ENCODE data around the gene PTPN6. TPM values are rescaled to one million over a fixed set of nuclear protein-coding genes. Genes with fewer than 3 reads are reported as not detected.
A peak's percentile ranks its signal among the peaks of the same experiment; 100 is the strongest.

The PTPN6 gene
- total RNA-seq, 1 donor from 2014 or later: 341 TPM

- intact Hi-C loops (cut with micrococcal nuclease): loop anchor here (1.0 to 2.0 kb wide), 3 partner anchors 8 to 43 kb away; partner anchors contain the start of gene SPSB2
- peaks cover 28% of the 10 kb centered on the region for H3K36me3 Mint-ChIP-seq (ENCODE audit: low read depth)
- no peak for DNase-seq (ENCODE audit: low spot score)
- peak overlapping the region; percentile 88 for H3K27ac Mint-ChIP-seq
- H3K27me3 Mint-ChIP-seq (ENCODE audit: insufficient read depth): no peaks in the 10 kb centered on the region
- peak overlapping the region; percentile 96 for H3K4me3 Mint-ChIP-seq
- no peaks in the 10 kb centered on the region for H3K9me3 Mint-ChIP-seq
- peaks cover 60% of the 10 kb centered on the region for H3K4me1 Mint-ChIP-seq (ENCODE audit: low read depth)
These were observed 35.3 kb upstream of the PTPN6 start for GRCh38 chr12:6915789-6916285.

GRCh38 chr12:6916426-6917200 lies 34.5 kb upstream of the PTPN6 start:
- intact Hi-C loops (cut with micrococcal nuclease): no loop called here
- H3K4me1 Mint-ChIP-seq (ENCODE audit: low read depth): peaks cover 60% of the 10 kb centered on the region
- no peaks in the 10 kb centered on the region for H3K9me3 Mint-ChIP-seq
- H3K4me3 Mint-ChIP-seq: peak overlapping the region; percentile 96
- peak overlapping the region; percentile 63 for H3K27ac Mint-ChIP-seq
- H3K36me3 Mint-ChIP-seq (ENCODE audit: low read depth): peaks cover 33% of the 10 kb centered on the region
- no peak for DNase-seq (ENCODE audit: low spot score)
- H3K27me3 Mint-ChIP-seq (ENCODE audit: insufficient read depth): no peaks in the 10 kb centered on the region

- Mint-ChIP-seq H3K27ac (no peak overlapping the region), H3K9me3 (no peaks in the 10 kb centered on the region), H3K27me3 (ENCODE audit: insufficient read depth) (no peaks in the 10 kb centered on the region), H3K36me3 (ENCODE audit: low read depth) (peaks cover 38% of the 10 kb centered on the region), H3K4me3 (no peak overlapping the region), H3K4me1 (ENCODE audit: low read depth) (peaks cover 57% of the 10 kb centered on the region)
- DNase-seq (ENCODE audit: low spot score): no peak
- intact Hi-C loops (cut with micrococcal nuclease): no loop called here
These were observed 33.5 kb upstream of the PTPN6 start for GRCh38 chr12:6917491-6918231.

DNA sequence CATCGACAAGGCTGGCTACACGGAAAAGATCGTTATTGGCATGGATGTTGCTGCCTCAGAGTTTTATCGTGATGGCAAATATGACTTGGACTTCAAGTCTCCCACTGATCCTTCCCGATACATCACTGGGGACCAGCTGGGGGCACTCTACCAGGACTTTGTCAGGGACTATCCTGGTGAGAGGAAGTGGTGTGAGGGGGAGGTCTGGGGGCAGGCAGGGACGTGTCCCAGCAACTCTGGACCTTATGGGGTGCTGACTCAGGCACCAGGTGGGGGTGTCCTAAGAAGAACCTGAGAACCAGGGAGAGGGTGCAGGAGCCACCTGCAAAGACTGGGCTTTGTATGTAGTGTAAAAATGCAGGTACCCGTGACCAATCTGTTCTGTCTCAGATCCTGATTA lies 31.6 kb upstream of the PTPN6 start:
- Mint-ChIP-seq H3K27ac (peak overlapping the region; percentile 56), H3K4me1 (ENCODE audit: low read depth) (peaks cover 54% of the 10 kb centered on the region), H3K9me3 (no peaks in the 10 kb centered on the region), H3K36me3 (ENCODE audit: low read depth) (peaks cover 46% of the 10 kb centered on the region), H3K27me3 (ENCODE audit: insufficient read depth) (no peaks in the 10 kb centered on the region), H3K4me3 (no peak overlapping the region)
- intact Hi-C loops (cut with micrococcal nuclease): no loop called here
- DNase-seq (ENCODE audit: low spot score): no peak

DNA sequence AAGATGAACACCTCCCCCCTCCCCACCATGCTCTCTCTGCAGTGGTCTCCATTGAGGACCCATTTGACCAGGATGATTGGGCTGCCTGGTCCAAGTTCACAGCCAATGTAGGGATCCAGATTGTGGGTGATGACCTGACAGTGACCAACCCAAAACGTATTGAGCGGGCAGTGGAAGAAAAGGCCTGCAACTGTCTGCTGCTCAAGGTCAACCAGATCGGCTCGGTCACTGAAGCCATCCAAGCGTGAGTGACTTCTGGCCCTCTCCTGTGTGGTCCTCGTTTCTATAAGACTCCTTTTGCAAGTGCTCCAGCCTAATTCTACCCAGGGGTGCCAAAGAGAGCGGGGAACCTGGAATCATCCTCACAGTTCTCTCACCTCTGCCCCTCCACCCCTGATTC lies 29.6 kb upstream of the PTPN6 start:
- intact Hi-C loops (cut with micrococcal nuclease): no loop called here
- peaks cover 42% of the 10 kb centered on the region for H3K4me1 Mint-ChIP-seq (ENCODE audit: low read depth)

GRCh38 chr12:6921996-6922946 lies 28.9 kb upstream of the PTPN6 start:
- H3K27ac Mint-ChIP-seq: no peak overlapping the region
- H3K4me3 Mint-ChIP-seq: no peak overlapping the region
- no peak for DNase-seq (ENCODE audit: low spot score)
- peaks cover 40% of the 10 kb centered on the region for H3K4me1 Mint-ChIP-seq (ENCODE audit: low read depth)
- intact Hi-C loops (cut with micrococcal nuclease): no loop called here
- H3K36me3 Mint-ChIP-seq (ENCODE audit: low read depth): peaks cover 33% of the 10 kb centered on the region
- peaks cover 3% of the 10 kb centered on the region for H3K27me3 Mint-ChIP-seq (ENCODE audit: insufficient read depth)
- no peaks in the 10 kb centered on the region for H3K9me3 Mint-ChIP-seq

More for the DNA sequence above, 29.6 kb upstream of the PTPN6 start:
- H3K36me3 Mint-ChIP-seq (ENCODE audit: low read depth): peaks cover 38% of the 10 kb centered on the region
- H3K4me3 Mint-ChIP-seq: no peak overlapping the region
- no peak overlapping the region for H3K27ac Mint-ChIP-seq
- no peak for DNase-seq (ENCODE audit: low spot score)
- no peaks in the 10 kb centered on the region for H3K9me3 Mint-ChIP-seq
- H3K27me3 Mint-ChIP-seq (ENCODE audit: insufficient read depth): no peaks in the 10 kb centered on the region

DNA sequence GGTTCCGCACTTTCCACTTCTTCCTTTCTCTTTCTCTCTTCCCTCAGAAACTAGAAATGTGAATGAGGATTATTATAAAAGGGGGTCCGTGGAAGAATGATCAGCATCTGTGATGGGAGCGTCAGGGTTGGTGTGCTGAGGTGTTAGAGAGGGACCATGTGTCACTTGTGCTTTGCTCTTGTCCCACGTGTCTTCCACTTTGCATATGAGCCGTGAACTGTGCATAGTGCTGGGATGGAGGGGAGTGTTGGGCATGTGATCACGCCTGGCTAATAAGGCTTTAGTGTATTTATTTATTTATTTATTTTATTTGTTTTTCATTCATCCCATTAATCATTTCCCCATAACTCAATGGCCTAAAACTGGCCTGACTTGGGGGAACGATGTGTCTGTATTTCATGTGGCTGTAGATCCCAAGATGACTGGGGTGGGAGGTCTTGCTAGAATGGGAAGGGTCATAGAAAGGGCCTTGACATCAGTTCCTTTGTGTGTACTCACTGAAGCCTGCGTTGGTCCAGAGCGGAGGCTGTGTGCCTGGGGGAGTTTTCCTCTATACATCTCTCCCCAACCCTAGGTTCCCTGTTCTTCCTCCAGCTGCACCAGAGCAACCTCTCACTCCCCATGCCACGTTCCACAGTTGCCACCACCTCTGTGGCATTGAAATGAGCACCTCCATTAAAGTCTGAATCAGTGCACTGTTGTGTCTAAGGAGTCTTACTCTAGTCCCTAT lies 28.0 kb upstream of the PTPN6 start:
- Mint-ChIP-seq H3K27me3 (ENCODE audit: insufficient read depth) (peaks cover 3% of the 10 kb centered on the region), H3K9me3 (no peaks in the 10 kb centered on the region), H3K27ac (peak overlapping the region; percentile 27), H3K4me3 (no peak overlapping the region), H3K4me1 (ENCODE audit: low read depth) (peaks cover 37% of the 10 kb centered on the region), H3K36me3 (ENCODE audit: low read depth) (peaks cover 28% of the 10 kb centered on the region)
- DNase-seq (ENCODE audit: low spot score): no peak
- intact Hi-C loops (cut with micrococcal nuclease): no loop called here

- peaks cover 3% of the 10 kb centered on the region for H3K27me3 Mint-ChIP-seq (ENCODE audit: insufficient read depth)
- H3K4me3 Mint-ChIP-seq: peak overlapping the region; percentile 68
- H3K9me3 Mint-ChIP-seq: no peaks in the 10 kb centered on the region
- DNase-seq (ENCODE audit: low spot score): no peak
- H3K27ac Mint-ChIP-seq: no peak overlapping the region
- intact Hi-C loops (cut with micrococcal nuclease): loop anchor here (1.0 to 2.0 kb wide), 8 partner anchors 9 to 189 kb away; partner anchors contain the start of genes C1R, C1RL and LPCAT3
- peaks cover 40% of the 10 kb centered on the region for H3K4me1 Mint-ChIP-seq (ENCODE audit: low read depth)
- peaks cover 32% of the 10 kb centered on the region for H3K36me3 Mint-ChIP-seq (ENCODE audit: low read depth)
These were observed 27.3 kb upstream of the PTPN6 start for GRCh38 chr12:6923851-6924250.

- intact Hi-C loops (cut with micrococcal nuclease): loop anchor here (2.0 kb wide), 1 partner anchor 184 kb away; the partner anchor contains the start of gene C1RL
- H3K36me3 Mint-ChIP-seq (ENCODE audit: low read depth): peaks cover 23% of the 10 kb centered on the region
- H3K27ac Mint-ChIP-seq: peak overlapping the region; percentile 48
- peak overlapping the region; percentile 68 for H3K4me3 Mint-ChIP-seq
- no peaks in the 10 kb centered on the region for H3K9me3 Mint-ChIP-seq
- peaks cover 3% of the 10 kb centered on the region for H3K27me3 Mint-ChIP-seq (ENCODE audit: insufficient read depth)
- no peak for DNase-seq (ENCODE audit: low spot score)
- peaks cover 40% of the 10 kb centered on the region for H3K4me1 Mint-ChIP-seq (ENCODE audit: low read depth)
These were observed 26.0 kb upstream of the PTPN6 start for GRCh38 chr12:6925239-6925539.

DNA sequence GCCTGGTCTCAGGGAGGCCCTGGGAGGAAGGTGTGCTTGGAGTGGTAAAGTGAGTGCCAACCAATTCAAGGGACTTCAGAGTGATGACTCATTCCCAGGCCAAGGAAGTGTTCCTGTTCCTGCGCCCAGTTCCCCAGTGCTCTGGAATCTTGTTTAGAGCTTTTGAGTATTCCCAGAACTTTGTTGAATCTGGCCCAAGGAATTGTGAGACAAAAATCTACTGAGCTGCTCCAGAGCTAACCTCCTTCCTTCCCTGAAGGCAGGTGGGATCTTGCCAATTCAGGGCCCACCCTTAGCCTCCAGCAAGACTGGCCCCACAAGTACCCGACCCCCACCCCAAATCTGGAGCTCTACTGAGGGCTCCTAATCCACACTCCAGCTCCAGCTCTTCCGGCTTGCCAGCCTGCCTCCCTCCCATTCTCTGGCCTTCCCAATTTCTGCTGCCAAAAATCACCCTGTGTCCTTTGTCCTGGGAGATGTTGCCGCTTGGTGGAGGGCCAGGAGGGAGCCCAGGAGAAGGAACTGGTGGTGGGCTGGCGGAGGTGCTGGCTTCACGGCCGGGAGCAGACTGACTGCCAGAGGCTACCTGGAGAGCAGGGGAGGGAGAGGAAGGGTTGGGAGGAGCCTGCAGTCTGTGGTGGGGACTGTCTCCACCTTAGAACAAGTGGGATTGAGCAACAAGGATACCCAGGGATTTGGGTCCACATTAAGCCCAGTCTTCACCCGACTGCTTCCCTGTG lies 25.4 kb upstream of the PTPN6 start:
- Mint-ChIP-seq H3K9me3 (no peaks in the 10 kb centered on the region), H3K4me3 (peak overlapping the region; percentile 91), H3K4me1 (ENCODE audit: low read depth) (peaks cover 44% of the 10 kb centered on the region), H3K27me3 (ENCODE audit: insufficient read depth) (peaks cover 3% of the 10 kb centered on the region), H3K27ac (peak overlapping the region; percentile 94), H3K36me3 (ENCODE audit: low read depth) (peaks cover 24% of the 10 kb centered on the region)
- intact Hi-C loops (cut with micrococcal nuclease): loop anchor here (2.0 kb wide), 1 partner anchor 183 kb away; the partner anchor contains the start of gene C1RL
- DNase-seq (ENCODE audit: low spot score): no peak

GRCh38 chr12:6927379-6928021 lies 23.7 kb upstream of the PTPN6 start, which contains the start of gene ATN1:
Gene ATN1, plus strand, starts transcription at chr12:6927959. Its CDS starts 6,043 bp downstream, at chr12:6934002.
- Mint-ChIP-seq H3K4me1 (ENCODE audit: low read depth) (peaks cover 56% of the 10 kb centered on the region), H3K27ac (peak within 1 kb of the TSS; percentile 94), H3K36me3 (ENCODE audit: low read depth) (peaks cover 15% of the 10 kb centered on the region), H3K27me3 (ENCODE audit: insufficient read depth) (peaks cover 3% of the 10 kb centered on the region), H3K4me3 (peak within 1 kb of the TSS; percentile 93), H3K9me3 (no peaks in the 10 kb centered on the region)
- peak; percentile 36 for DNase-seq (ENCODE audit: low spot score)
- intact Hi-C loops (cut with micrococcal nuclease): no loop called here
